HepG2 (cell line): Measurements from ENCODE around the gene LYPD8. TPM values are rescaled to one million over a fixed set of nuclear protein-coding genes. Genes with fewer than 3 reads are reported as not detected.

Source experiments
- ATAC-seq: fragments of 200-7000 bp; cut with Tn5 transposase; 3 replicates; pipeline ENCODE4 v1.9.1; 2020; ENCODE audit warnings: mild to moderate bottlenecking, moderate library complexity
- BruUV-seq: library from RNA; stranded (reverse); fragments of 400-500 nt; replicated peaks from 2 replicates; lab custom pipeline; 2021; lab: Mats Ljungman, UMichigan
- CTCF ChIA-PET: fragments of 300-600 bp; formaldehyde crosslinking; extraction: SDS; loops from one replicate; lab custom pipeline; 2021; ENCODE audit warnings: low total read pairs, inconsistent platforms, low intra/inter-chr PET ratio; lab: Yijun Ruan, JAX
- POLR2A ChIA-PET: fragments of 350-600 bp; sonication (Branson Sonifier 250); formaldehyde crosslinking; loops from one replicate; lab custom pipeline; 2020; ENCODE audit warnings: antibody characterized with exemption, inconsistent platforms; lab: Yijun Ruan, JAX
- DNase-seq: peaks from one replicate; pipeline ENCODE4 v3.0.0-alpha.2; 2015; ENCODE audit warnings: low spot score
- FAIRE-seq: peaks from 3 replicates; lab custom pipeline; 2011; peaks lifted over from hg19 to GRCh38; lab: Jason Lieb, UNC
- H2AFZ ChIP-seq: one replicate; pipeline ENCODE4 v1.6.1; 2011; ENCODE audit warnings: low read length, inconsistent platforms
- H3K27ac ChIP-seq: fragments of 300-600 bp; 3 replicates; pipeline ENCODE4 v1.8.0; 2011; ENCODE audit warnings: mixed run types, mild to moderate bottlenecking, mixed read lengths, low read length, inconsistent platforms; ENCODE audit not compliant: insufficient read depth; ENCODE audit errors: extremely low read length
- H3K27me3 ChIP-seq, 2 experiments: fragments of 200-600 bp in 1 of 2; 2 replicates in 1 of 2; 3 replicates in 1 of 2; pipeline versions ENCODE4 v1.6.0 to v1.8.0; 2011; ENCODE audit warnings: low read length in 2 of 2, mild to moderate bottlenecking in 2 of 2, moderate library complexity in 2 of 2, inconsistent platforms in 1 of 2; ENCODE audit not compliant: insufficient read depth in 2 of 2, control insufficient read depth in 1 of 2
- H3K36me3 ChIP-seq, 2 experiments: fragments of 200-600 bp in 1 of 2; replicated peaks in 1 of 2; 2 replicates in 1 of 2; 3 replicates in 1 of 2; pipeline versions ENCODE4 v1.5.1 to v1.8.0; 2011; ENCODE audit warnings: low read length in 2 of 2, inconsistent platforms in 1 of 2; ENCODE audit not compliant: insufficient read depth in 2 of 2, control insufficient read depth in 1 of 2
- H3K4me1 ChIP-seq: 2 replicates; pipeline ENCODE4 v1.5.1; 2012; ENCODE audit warnings: low read length, inconsistent platforms; ENCODE audit not compliant: insufficient read depth
- H3K4me2 ChIP-seq: 2 replicates; pipeline ENCODE4 v1.6.0; 2011; ENCODE audit warnings: low read depth, low read length, inconsistent platforms
- H3K4me3 ChIP-seq, 3 experiments: fragments of 200-600 bp in 1 of 3; sonication (generic), shearing (Covaris generic) in 1 of 3; replicated peaks in 1 of 3; 2 replicates each; pipeline ENCODE4 v1.5.1; 2011 to 2016; ENCODE audit warnings: low read length in 3 of 3, inconsistent platforms in 2 of 3, low read depth in 2 of 3, mild to moderate bottlenecking in 2 of 3, control low read depth in 1 of 3, mixed read lengths in 1 of 3; ENCODE audit not compliant: insufficient read depth in 1 of 3
- H3K79me2 ChIP-seq: one replicate; pipeline ENCODE4 v1.6.1; 2011; ENCODE audit warnings: low read length, inconsistent platforms; ENCODE audit not compliant: insufficient read depth
- H3K9ac ChIP-seq: 2 replicates; pipeline ENCODE4 v1.6.0; 2011; ENCODE audit warnings: mild to moderate bottlenecking, low read depth, low read length, inconsistent platforms; ENCODE audit not compliant: insufficient read depth
- H3K9me3 ChIP-seq: 2 replicates; pipeline ENCODE4 v1.5.1; 2012; ENCODE audit warnings: mild to moderate bottlenecking, low read length
- H4K20me1 ChIP-seq: 2 replicates; pipeline ENCODE4 v1.6.0; 2011; ENCODE audit warnings: inconsistent platforms, mild to moderate bottlenecking, low read length, moderate library complexity; ENCODE audit not compliant: insufficient read depth
- ELF4 ChIP-seq: sonication (generic); formaldehyde crosslinking; IDR thresholded peaks from 2 replicates; pipeline ENCODE4 v1.5.0; 2020; ENCODE audit warnings: missing genetic modification reagents, mild to moderate bottlenecking, moderate library complexity, borderline replicate concordance
- FOXO1 ChIP-seq: sonication (generic); formaldehyde crosslinking; IDR thresholded peaks from 2 replicates; pipeline ENCODE4 v1.4.0; 2020; ENCODE audit warnings: missing genetic modification reagents
- HOXD1 ChIP-seq: sonication (generic); formaldehyde crosslinking; IDR thresholded peaks from 2 replicates; pipeline ENCODE4 v1.5.0; 2020; ENCODE audit warnings: missing genetic modification reagents
- MLXIP ChIP-seq: sonication (generic); formaldehyde crosslinking; IDR thresholded peaks from 2 replicates; pipeline ENCODE4 v1.9.0; 2021; ENCODE audit warnings: missing genetic modification reagents, borderline replicate concordance
- MXD1 ChIP-seq: sonication (generic); formaldehyde crosslinking; IDR thresholded peaks from 2 replicates; pipeline ENCODE4 v1.4.0; 2020; ENCODE audit warnings: mild to moderate bottlenecking, missing genetic modification reagents
- NR2F1 ChIP-seq, 2 experiments: fragments of 450-650 bp in 1 of 2; formaldehyde crosslinking in 1 of 2; IDR thresholded peaks; 2 replicates each; pipeline versions ENCODE4 v1.5.0 to v1.6.1; 2016 to 2020; ENCODE audit warnings: mild to moderate bottlenecking in 1 of 2, missing compliant biosample characterization in 1 of 2, missing genetic modification reagents in 1 of 2, moderate library complexity in 1 of 2
- PAX8 ChIP-seq: sonication (generic); formaldehyde crosslinking; IDR thresholded peaks from 2 replicates; pipeline ENCODE4 v1.8.0; 2022; ENCODE audit warnings: mild to moderate bottlenecking, missing genetic modification reagents, borderline replicate concordance
- SALL1 ChIP-seq: sonication (generic); formaldehyde crosslinking; IDR thresholded peaks from 2 replicates; pipeline ENCODE4 v1.8.0; 2022; ENCODE audit warnings: mild to moderate bottlenecking, missing genetic modification reagents
- SNAPC5 ChIP-seq: sonication (generic); formaldehyde crosslinking; IDR thresholded peaks from 2 replicates; pipeline ENCODE4 v1.8.1; 2023; ENCODE audit warnings: mild to moderate bottlenecking, missing genetic modification reagents, borderline replicate concordance
- ZNF180 ChIP-seq: sonication (generic); formaldehyde crosslinking; IDR thresholded peaks from 2 replicates; pipeline ENCODE4 v1.4.0; 2020; ENCODE audit warnings: low read depth, missing genetic modification reagents, borderline replicate concordance
- ZNF724P ChIP-seq: sonication (generic); formaldehyde crosslinking; IDR thresholded peaks from 2 replicates; pipeline ENCODE4 v1.8.0; 2022; ENCODE audit warnings: missing genetic modification reagents, borderline replicate concordance
- ZNF766 ChIP-seq: sonication (generic); formaldehyde crosslinking; IDR thresholded peaks from 2 replicates; pipeline ENCODE4 v1.5.0; 2020; ENCODE audit warnings: missing genetic modification reagents, borderline replicate concordance
- WGBS: methylation state at CpG from one replicate; pipeline ENCODE4 v1.1.6; 2017; ENCODE audit warnings: low lambda C conversion rate; 5-methylcytosine and 5-hydroxymethylcytosine counted together
- in situ Hi-C: cut with HindIII; loops from 2 replicates; pipeline ENCODE4 v1.10.0; 2017; ENCODE audit warnings: low pct_unique_long_range_greater_than_20kb; ENCODE audit not compliant: extremely low pct_ligation_motif_present
- intact Hi-C: fragments of 100-400 bp; cut with micrococcal nuclease; formaldehyde crosslinking; loops from one replicate; pipeline ENCODE4 v1.10.0; 2022; ENCODE audit not compliant: unreplicated experiment
- polyA plus RNA-seq, 8 experiments: library from polyadenylated mRNA; depleted of rRNA in 3 of 8; stranded (reverse) in 7 of 8; unstranded in 1 of 8; fragments of >200 nt; fragmentation: Illumina TruSeq in 4 of 8; extraction: Trizol in 4 of 8; gene quantifications; 2 replicates each; pipeline versions ENCODE4 v1.2.1 to v1.2.3, GENCODE V29; 2011 to 2016; ENCODE audit warnings: low read depth in 4 of 8, missing spikeins in 1 of 8, mixed read lengths in 1 of 8; ENCODE audit not compliant: insufficient read depth in 1 of 8
- total RNA-seq, 5 experiments: library from RNA; depleted of rRNA; stranded (reverse); fragments of >200 nt; fragmentation: Illumina TruSeq; extraction: Trizol; gene quantifications; 2 replicates each; pipeline ENCODE4 v1.2.3, GENCODE V29; 2016; ENCODE audit warnings: low read depth in 1 of 5

The LYPD8 gene
- total and polyA plus RNA-seq, 2 of the 13 experiments (the other 11 are each of a cell fraction or from before 2014, with no cell fraction given) = not detected

- Histone ChIP-seq H4K20me1 (no peaks in the 10 kb centered on the region), H3K4me3 (no peak overlapping the region), H3K27ac (no peak overlapping the region), H3K36me3 (no peaks in the 10 kb centered on the region), H3K4me2 (no peak overlapping the region), H3K9me3 (no peaks in the 10 kb centered on the region), H3K79me2 (no peaks in the 10 kb centered on the region), H3K9ac (no peak overlapping the region), H2AFZ (no peak overlapping the region), H3K27me3 (no peaks in the 10 kb centered on the region; a peak in 1 of 5 replicates), H3K4me1 (0 out of 2 replicates have a peak, but pooled peaks cover 4% of the 10 kb centered on the region)
- DNase-seq (no peak), FAIRE-seq (no peak), ATAC-seq (no peak)
- ChIA-PET CTCF (no interaction called here), POLR2A (no interaction called here)
- 69% methylated on average over 5 of the region's 5 CpGs for WGBS
- intact Hi-C loops (loop anchor here (5.0 kb wide), 2 partner anchors 35 to 95 kb away; partner anchors contain the start of gene LYPD8), in situ Hi-C loops (no loop called here)
- TF ChIP-seq HOXD1 (no peak), MXD1 (no peak), SNAPC5 (no peak), PAX8 (CRISPR knock-in tag) (no peak), FOXO1 (no peak), ELF4 (CRISPR knock-in tag) (no peak), ZNF724P (CRISPR knock-in tag) (no peak), SALL1 (no peak), NR2F1 (CRISPR knock-in tag; IDR thresholded peaks at IDR 0.05) (no peak), ZNF180 (CRISPR knock-in tag) (no peak), MLXIP (CRISPR knock-in tag) (no peak), ZNF766 (CRISPR knock-in tag) (no peak)
- no TSS peak for BruUV-seq
Measured at GRCh38 chr1:248792342-248792741, 36.8 kb upstream of the LYPD8 start.
